Panc1 (cell line): ENCODE data around the gene PAPPA. TPM values are rescaled to one million over a fixed set of nuclear protein-coding genes. Genes with fewer than 3 reads are reported as not detected.

Source experiments
- ATAC-seq: fragments of 200-7000 bp; cut with Tn5 transposase; 2 replicates; pipeline ENCODE4 v1.9.1; 2020; ENCODE audit warnings: mild to moderate bottlenecking, moderate library complexity
- BruUV-seq: library from RNA; stranded (reverse); fragments of 400-500 nt; replicated peaks from 2 replicates; lab custom pipeline; 2021; lab: Mats Ljungman, UMichigan
- CTCF ChIA-PET: fragments of 300-600 bp; sonication (Branson Sonifier 250); formaldehyde crosslinking; loops from one replicate; lab custom pipeline; 2022; ENCODE audit warnings: antibody characterized with exemption; lab: Charles Lee
- POLR2A ChIA-PET: fragments of 300-600 bp; sonication (Branson Sonifier 250); formaldehyde crosslinking; loops from one replicate; lab custom pipeline; 2022; ENCODE audit warnings: antibody characterized with exemption; lab: Charles Lee
- DNase-seq: peaks from one replicate; pipeline ENCODE4 v3.0.0-alpha.2; 2010; ENCODE audit warnings: low read depth, low spot score
- H3K27ac ChIP-seq: 2 replicates; pipeline ENCODE4 v1.5.1; 2011; ENCODE audit warnings: mild to moderate bottlenecking, low read length, inconsistent platforms
- H3K27me3 ChIP-seq: fragments of 200-500 bp; sonication (Bioruptor generic); 2 replicates; pipeline ENCODE4 v1.6.0; 2014; ENCODE audit warnings: low read length, inconsistent platforms; ENCODE audit not compliant: control insufficient read depth, insufficient read depth
- H3K36me3 ChIP-seq: fragments of 200-500 bp; sonication (Bioruptor generic); 2 replicates; pipeline ENCODE4 v1.5.1; 2014; ENCODE audit warnings: inconsistent platforms, mild to moderate bottlenecking, low read length, moderate library complexity; ENCODE audit not compliant: control insufficient read depth, insufficient read depth
- H3K4me1 ChIP-seq: 2 replicates; pipeline ENCODE4 v1.5.1; 2011; ENCODE audit warnings: inconsistent platforms, mild to moderate bottlenecking, low read length, moderate library complexity; ENCODE audit not compliant: control insufficient read depth, insufficient read depth
- H3K4me3 ChIP-seq, 2 experiments: 2 replicates each; pipeline ENCODE4 v1.5.1; 2011 to 2012; ENCODE audit warnings: low read depth in 2 of 2, low read length in 2 of 2, mild to moderate bottlenecking in 2 of 2, inconsistent platforms in 1 of 2, moderate library complexity in 1 of 2
- H3K9me3 ChIP-seq: fragments of 200-500 bp; sonication (Bioruptor generic); 2 replicates; pipeline ENCODE4 v1.5.1; 2014; ENCODE audit warnings: low read depth, mild to moderate bottlenecking, inconsistent platforms, low read length, moderate library complexity; ENCODE audit not compliant: control insufficient read depth, insufficient read depth
- POLR2AphosphoS5 ChIP-seq: IDR thresholded peaks from 2 replicates; pipeline ENCODE4 v1.6.1; 2012; ENCODE audit warnings: mild to moderate bottlenecking, low read depth, low read length, moderate library complexity
- REST ChIP-seq, 2 experiments: IDR thresholded peaks; 2 replicates each; pipeline ENCODE4 v1.6.1; 2011 to 2012; ENCODE audit warnings: low read depth in 2 of 2, control low read depth in 1 of 2, low read length in 1 of 2, mild to moderate bottlenecking in 1 of 2, moderate library complexity in 1 of 2; ENCODE audit not compliant: insufficient read depth in 1 of 2
- SIN3A ChIP-seq: IDR thresholded peaks from 2 replicates; pipeline ENCODE4 v1.6.1; 2012; ENCODE audit warnings: low read depth, mild to moderate bottlenecking, low read length, moderate library complexity, borderline replicate concordance; ENCODE audit not compliant: insufficient read depth
- TCF7L2 ChIP-seq: IDR thresholded peaks from 2 replicates; pipeline ENCODE4 v1.6.1; 2011; ENCODE audit warnings: mild to moderate bottlenecking, low read depth, low read length, inconsistent platforms
- in situ Hi-C: cut with HindIII; loops from 2 replicates; pipeline ENCODE4 v1.10.0; 2016; ENCODE audit warnings: low sequenced_read_pairs, low pct_unique_long_range_greater_than_20kb
- intact Hi-C: fragments of 100-400 bp; cut with micrococcal nuclease; formaldehyde crosslinking; loops from one replicate; pipeline ENCODE4 v1.10.0; 2022; ENCODE audit not compliant: unreplicated experiment
- total RNA-seq: library from RNA; stranded (reverse); gene quantifications from one replicate; pipeline ENCODE4 v1.2.1, GENCODE V29; 2021; ENCODE audit not compliant: unreplicated experiment
- TF ChIP-seq, protein P1 (sequence below): fragments of 450-650 bp; IDR thresholded peaks from 2 replicates; pipeline ENCODE4 v1.5.1; 2017; ENCODE audit warnings: mild to moderate bottlenecking

The PAPPA gene
- total RNA-seq, 1 experiment from 2014 or later = 1.2 TPM

DNA sequence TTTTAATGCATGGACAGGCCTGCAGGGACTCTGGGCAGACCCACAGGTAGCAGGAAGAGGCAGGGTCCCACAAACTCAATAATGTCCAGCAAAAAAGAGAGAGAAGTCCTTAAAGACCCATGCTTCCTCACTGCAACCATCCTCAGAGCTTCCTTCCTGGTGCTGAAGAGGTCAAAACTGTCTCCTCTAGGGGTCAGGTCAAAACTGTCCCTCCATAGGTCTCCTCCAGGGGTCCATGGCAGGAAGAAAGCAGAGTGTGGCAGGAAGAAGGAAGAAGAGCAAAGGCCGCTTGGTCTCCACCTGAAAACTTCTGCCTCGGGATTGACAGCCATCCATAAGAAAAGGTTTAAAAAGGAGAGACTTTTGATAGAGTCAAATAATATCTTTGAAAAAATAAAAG is 271.7 kb downstream of the PAPPA start:
- BruUV-seq = no TSS peak
- H3K9me3 ChIP-seq = no peaks in the 10 kb centered on the region
- no peak overlapping the region for H3K4me3 ChIP-seq
- POLR2A ChIA-PET = no interaction called here
- CTCF ChIA-PET = no interaction called here
- ATAC-seq = no peak
- H3K36me3 ChIP-seq = no peaks in the 10 kb centered on the region
- in situ Hi-C loops = no loop called here
- DNase-seq = no peak
- intact Hi-C loops = no loop called here
- no peaks in the 10 kb centered on the region for H3K4me1 ChIP-seq
- H3K27me3 ChIP-seq = no peaks in the 10 kb centered on the region
- H3K27ac ChIP-seq = no peak overlapping the region
- TF ChIP-seq SIN3A (no peak), REST (IDR thresholded peaks at IDR 0.05; ENCODE audit: insufficient read depth in 1 of 2, low read depth in 2 of 2, low read length in 1 of 2) (no peak), POLR2AphosphoS5 (no peak), TCF7L2 (no peak)
- TF ChIP-seq, protein P1, sequence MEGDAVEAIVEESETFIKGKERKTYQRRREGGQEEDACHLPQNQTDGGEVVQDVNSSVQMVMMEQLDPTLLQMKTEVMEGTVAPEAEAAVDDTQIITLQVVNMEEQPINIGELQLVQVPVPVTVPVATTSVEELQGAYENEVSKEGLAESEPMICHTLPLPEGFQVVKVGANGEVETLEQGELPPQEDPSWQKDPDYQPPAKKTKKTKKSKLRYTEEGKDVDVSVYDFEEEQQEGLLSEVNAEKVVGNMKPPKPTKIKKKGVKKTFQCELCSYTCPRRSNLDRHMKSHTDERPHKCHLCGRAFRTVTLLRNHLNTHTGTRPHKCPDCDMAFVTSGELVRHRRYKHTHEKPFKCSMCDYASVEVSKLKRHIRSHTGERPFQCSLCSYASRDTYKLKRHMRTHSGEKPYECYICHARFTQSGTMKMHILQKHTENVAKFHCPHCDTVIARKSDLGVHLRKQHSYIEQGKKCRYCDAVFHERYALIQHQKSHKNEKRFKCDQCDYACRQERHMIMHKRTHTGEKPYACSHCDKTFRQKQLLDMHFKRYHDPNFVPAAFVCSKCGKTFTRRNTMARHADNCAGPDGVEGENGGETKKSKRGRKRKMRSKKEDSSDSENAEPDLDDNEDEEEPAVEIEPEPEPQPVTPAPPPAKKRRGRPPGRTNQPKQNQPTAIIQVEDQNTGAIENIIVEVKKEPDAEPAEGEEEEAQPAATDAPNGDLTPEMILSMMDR = no peak

DNA sequence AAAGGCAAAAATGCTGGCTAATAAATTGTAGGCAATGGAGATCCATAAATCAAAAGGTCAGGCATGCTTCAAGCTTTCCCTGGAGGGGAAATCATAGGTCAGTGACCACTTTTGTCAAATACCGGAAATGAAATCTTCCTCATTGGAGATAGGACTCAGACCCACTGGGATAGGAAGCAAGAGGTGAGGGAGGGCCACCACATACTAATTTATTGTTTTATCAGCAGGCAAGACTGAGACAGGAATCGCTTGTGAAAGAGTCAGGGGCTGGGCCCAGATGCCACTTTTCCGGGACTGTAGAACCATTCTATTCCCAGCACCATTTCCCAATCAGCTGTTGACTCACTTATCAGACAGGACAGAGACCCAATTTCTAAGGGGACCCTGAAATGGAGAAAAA is 277.3 kb downstream of the PAPPA start:
- no peak overlapping the region for H3K4me3 ChIP-seq
- in situ Hi-C loops (no loop called here), intact Hi-C loops (no loop called here)
- H3K36me3 ChIP-seq = no peaks in the 10 kb centered on the region
- ATAC-seq = no peak
- H3K9me3 ChIP-seq = no peaks in the 10 kb centered on the region
- H3K27ac ChIP-seq = no peak overlapping the region
- H3K27me3 ChIP-seq = no peaks in the 10 kb centered on the region
- no TSS peak for BruUV-seq
- ChIA-PET POLR2A (no interaction called here), CTCF (no interaction called here)
- H3K4me1 ChIP-seq = no peaks in the 10 kb centered on the region
- no peak for DNase-seq
- no peak for TF ChIP-seq TCF7L2
- TF ChIP-seq, protein P1 = no peak
- TF ChIP-seq POLR2AphosphoS5 = no peak
- no peak for TF ChIP-seq SIN3A
- TF ChIP-seq REST (IDR thresholded peaks at IDR 0.05; ENCODE audit: insufficient read depth in 1 of 2, low read depth in 2 of 2, low read length in 1 of 2) = no peak
